Duodenal mucosa (tissue), 2 donors: ENCODE results near the gene MAP3K10.
"Not testable (repeated sequence)": the region's sequence is repeated elsewhere in the genome, so short reads cannot be mapped to it uniquely, and the experiment has no call there.

ENCODE experiments used
- H3K27ac ChIP-seq: one replicate; pipeline ENCODE4 v1.7.0; 2013; ENCODE audit warnings: low read depth, low read length
- H3K27me3 ChIP-seq, 2 donors: one replicate each; pipeline ENCODE4 v1.7.0; 2013; ENCODE audit warnings: low read length in 2 of 2, control low read depth in 1 of 2; ENCODE audit not compliant: insufficient read depth in 2 of 2, control insufficient read depth in 1 of 2
- H3K36me3 ChIP-seq, 2 donors: one replicate each; pipeline ENCODE4 v1.7.0; 2013; ENCODE audit warnings: low read length in 2 of 2, control low read depth in 1 of 2; ENCODE audit not compliant: insufficient read depth in 2 of 2, control insufficient read depth in 1 of 2
- H3K4me1 ChIP-seq, 2 donors: one replicate each; pipeline ENCODE4 v1.7.0; 2013; ENCODE audit warnings: low read length in 2 of 2, control low read depth in 1 of 2; ENCODE audit not compliant: insufficient read depth in 2 of 2, control insufficient read depth in 1 of 2
- H3K4me3 ChIP-seq, 2 donors: one replicate each; pipeline ENCODE4 v1.7.0; 2013; ENCODE audit warnings: low read length in 2 of 2, low read depth in 1 of 2
- H3K9ac ChIP-seq, 2 donors: one replicate each; pipeline ENCODE4 v1.7.0; 2013; ENCODE audit warnings: low read length in 2 of 2, low read depth in 1 of 2
- H3K9me3 ChIP-seq, 2 donors: one replicate each; pipeline ENCODE4 v1.7.0; 2013; ENCODE audit warnings: low read length in 2 of 2, control low read depth in 1 of 2; ENCODE audit not compliant: control insufficient read depth in 1 of 2

The MAP3K10 gene

DNA sequence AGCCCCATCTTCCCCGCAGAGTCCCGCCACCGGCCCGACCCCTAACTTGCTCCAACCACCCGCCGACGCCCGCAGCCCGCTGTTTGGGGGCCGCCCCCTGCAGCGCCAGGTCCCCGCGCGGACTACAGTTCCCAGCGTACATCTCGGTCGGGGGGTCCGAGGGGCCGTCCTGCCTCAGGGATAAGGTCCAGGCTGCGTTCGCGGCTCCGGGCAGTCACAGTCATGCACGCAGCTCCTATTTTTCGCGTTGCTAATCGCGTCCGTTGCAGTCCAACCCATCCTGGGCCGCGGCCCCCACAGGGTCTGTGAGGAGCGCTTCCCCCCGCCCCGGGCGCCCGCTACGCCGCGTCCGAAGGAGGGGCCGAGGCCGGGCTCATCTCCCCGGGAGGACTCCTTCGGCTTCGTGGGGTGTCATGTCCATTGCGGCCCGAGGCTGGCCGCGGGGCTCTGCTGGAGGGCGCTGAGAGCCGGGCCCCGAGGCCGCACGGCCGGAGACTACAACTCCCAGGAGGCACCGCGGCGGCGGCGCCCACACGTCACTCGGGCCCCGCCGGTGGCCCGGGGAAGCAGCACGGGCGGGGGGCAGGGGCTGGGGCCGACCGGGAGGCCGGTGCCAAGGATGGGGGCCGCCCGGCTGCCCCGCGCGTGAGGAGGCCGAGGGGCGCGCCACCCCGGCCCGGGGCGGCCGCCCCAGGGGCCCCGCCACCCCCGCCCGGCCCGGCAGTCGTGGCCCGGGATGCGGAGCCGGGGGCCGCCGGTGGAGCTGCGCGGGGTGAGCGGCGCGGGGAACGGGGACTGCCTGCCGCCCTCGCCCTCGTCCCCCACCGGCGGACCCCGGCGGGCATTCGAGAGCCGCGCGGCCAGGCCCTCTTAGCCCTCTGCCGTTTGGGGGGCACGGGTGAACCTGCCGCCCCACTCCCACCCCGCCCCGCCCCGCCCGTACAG lies at the start of gene MAP3K10:
Gene MAP3K10, plus strand, starts transcription at position 536 of the 945 bp plus-strand sequence. CDS start 606 bp downstream, outside the sequence.
- Histone ChIP-seq H3K4me1 (peaks cover 10 to 11% of the 10 kb centered on the region in 2 donors), H3K27ac (peak within 1 kb of the TSS; percentile 91), H3K27me3 (no peaks in the 10 kb centered on the region), H3K9ac (peak within 1 kb of the TSS; percentile 78 to 82), H3K36me3 (no peaks in the 10 kb centered on the region), H3K9me3 (no peaks in the 10 kb centered on the region), H3K4me3 (peak within 1 kb of the TSS; percentile 88 to 91)

GRCh38 chr19:40141551-40141950 lies 49.7 kb upstream of the MAP3K10 start:
- Histone ChIP-seq H3K4me3 (no peak overlapping the region), H3K27me3 (no peaks in the 10 kb centered on the region), H3K9me3 (no peaks in the 10 kb centered on the region), H3K4me1 (no peaks in the 10 kb centered on the region), H3K36me3 (no peaks in the 10 kb centered on the region), H3K9ac (no peak overlapping the region), H3K27ac (no peak overlapping the region)

DNA sequence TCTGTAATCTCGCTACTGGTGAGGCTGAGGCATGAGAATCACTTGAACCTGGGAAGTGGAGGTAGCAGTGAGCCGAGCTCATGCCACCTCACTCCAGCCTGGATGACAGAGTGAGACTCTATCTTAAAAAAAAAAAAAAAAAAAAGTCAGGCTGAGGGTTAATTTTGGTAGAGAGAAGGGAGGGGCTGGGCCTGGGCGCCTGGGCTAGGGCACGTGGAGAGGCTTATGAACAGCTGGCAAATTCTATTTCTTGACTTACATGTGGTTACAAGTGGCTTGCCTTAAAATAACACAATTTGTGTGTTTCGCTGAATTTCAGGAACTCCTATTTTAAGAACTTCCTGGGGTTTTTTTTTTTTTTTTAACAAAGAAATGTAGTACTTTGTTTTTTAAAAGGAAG lies 47.6 kb upstream of the MAP3K10 start:
- Histone ChIP-seq H3K27ac (no peak overlapping the region), H3K4me1 (peaks cover 4 to 10% of the 10 kb centered on the region in 2 donors), H3K36me3 (no peaks in the 10 kb centered on the region), H3K9me3 (no peaks in the 10 kb centered on the region), H3K9ac (no peak overlapping the region), H3K27me3 (no peaks in the 10 kb centered on the region), H3K4me3 (no peak overlapping the region)

DNA sequence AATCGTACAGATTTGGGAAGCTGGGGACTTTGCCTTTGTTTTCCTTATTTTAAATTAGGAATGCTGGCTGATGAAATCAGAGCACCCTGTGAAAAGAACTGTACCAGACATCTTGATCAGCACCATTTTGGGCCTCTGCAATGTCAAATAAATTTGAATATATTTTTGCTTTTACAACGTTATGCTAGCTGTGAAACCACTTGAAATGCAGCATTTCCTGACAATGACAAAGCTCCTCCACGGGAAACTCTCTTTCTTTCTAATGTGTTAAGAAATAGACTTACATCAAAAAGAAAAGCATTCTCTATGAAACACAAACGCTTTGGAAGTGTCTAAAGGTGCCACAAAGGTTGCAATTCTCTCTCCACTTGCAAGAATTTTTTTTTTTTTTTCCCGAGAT lies 47.1 kb upstream of the MAP3K10 start:
- Histone ChIP-seq H3K9ac (no peak overlapping the region), H3K27ac (no peak overlapping the region), H3K4me1 (peaks cover 4 to 10% of the 10 kb centered on the region in 2 donors), H3K27me3 (no peaks in the 10 kb centered on the region), H3K4me3 (no peak overlapping the region), H3K36me3 (no peaks in the 10 kb centered on the region), H3K9me3 (no peaks in the 10 kb centered on the region)

DNA sequence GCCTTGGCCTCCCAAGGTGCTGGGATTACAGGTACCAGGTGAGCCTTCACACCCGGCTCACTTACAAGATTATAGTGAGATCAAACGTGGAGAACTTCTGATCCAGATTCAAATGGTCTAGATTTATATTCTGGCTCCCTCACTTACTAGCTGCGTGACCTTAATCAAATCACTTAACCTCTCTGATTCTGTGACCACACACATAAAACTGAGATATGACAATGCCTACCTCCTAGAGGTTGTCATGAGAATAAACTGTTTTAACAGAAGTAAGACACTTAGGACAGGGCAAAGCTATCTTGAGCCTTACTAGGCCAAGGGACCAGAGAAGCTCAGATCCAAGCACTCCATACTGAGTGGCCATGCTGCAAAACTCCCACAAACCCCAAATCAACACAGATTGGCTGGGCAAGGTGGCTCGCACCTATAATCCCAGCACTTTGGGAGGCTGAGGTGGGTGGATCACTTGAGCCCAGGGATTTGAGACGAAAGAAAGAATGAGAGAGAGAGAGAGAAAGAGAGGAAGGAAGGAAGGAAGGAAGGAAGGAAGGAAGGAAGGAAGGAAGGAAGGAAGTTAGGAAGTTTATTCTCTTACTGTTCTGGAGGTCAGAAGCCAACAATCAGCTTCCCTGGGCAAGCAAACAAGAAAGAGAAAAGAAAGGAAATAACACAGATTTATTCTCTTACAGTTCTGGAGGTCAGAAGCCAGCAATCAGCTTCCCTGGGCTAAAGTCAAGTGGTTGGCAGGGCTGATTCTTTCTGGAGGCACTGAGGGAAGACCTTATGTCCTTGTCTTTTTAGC lies 46.1 kb upstream of the MAP3K10 start:
- H3K4me3 ChIP-seq = no peak overlapping the region
- H3K9me3 ChIP-seq = no peaks in the 10 kb centered on the region
- H3K4me1 ChIP-seq = peaks cover 4 to 10% of the 10 kb centered on the region in 2 donors
- no peaks in the 10 kb centered on the region for H3K27me3 ChIP-seq
- H3K9ac ChIP-seq = no peak overlapping the region
- H3K27ac ChIP-seq = no peak overlapping the region
- no peaks in the 10 kb centered on the region for H3K36me3 ChIP-seq

- not testable (repeated sequence) for H3K36me3 ChIP-seq, H3K4me1 ChIP-seq, H3K27ac ChIP-seq, H3K9me3 ChIP-seq, H3K9ac ChIP-seq, H3K4me3 ChIP-seq, H3K27me3 ChIP-seq
Measured at GRCh38 chr19:40145749-40146029, 45.5 kb upstream of the MAP3K10 start.

- Histone ChIP-seq H3K36me3 (no peaks in the 10 kb centered on the region), H3K27ac (no peak overlapping the region), H3K4me3 (peak overlapping the region; percentile 7), H3K4me1 (peaks cover 4 to 10% of the 10 kb centered on the region in 2 donors), H3K27me3 (no peaks in the 10 kb centered on the region), H3K9ac (no peak overlapping the region), H3K9me3 (no peaks in the 10 kb centered on the region)
Measured at GRCh38 chr19:40147338-40147692, 43.9 kb upstream of the MAP3K10 start.

DNA sequence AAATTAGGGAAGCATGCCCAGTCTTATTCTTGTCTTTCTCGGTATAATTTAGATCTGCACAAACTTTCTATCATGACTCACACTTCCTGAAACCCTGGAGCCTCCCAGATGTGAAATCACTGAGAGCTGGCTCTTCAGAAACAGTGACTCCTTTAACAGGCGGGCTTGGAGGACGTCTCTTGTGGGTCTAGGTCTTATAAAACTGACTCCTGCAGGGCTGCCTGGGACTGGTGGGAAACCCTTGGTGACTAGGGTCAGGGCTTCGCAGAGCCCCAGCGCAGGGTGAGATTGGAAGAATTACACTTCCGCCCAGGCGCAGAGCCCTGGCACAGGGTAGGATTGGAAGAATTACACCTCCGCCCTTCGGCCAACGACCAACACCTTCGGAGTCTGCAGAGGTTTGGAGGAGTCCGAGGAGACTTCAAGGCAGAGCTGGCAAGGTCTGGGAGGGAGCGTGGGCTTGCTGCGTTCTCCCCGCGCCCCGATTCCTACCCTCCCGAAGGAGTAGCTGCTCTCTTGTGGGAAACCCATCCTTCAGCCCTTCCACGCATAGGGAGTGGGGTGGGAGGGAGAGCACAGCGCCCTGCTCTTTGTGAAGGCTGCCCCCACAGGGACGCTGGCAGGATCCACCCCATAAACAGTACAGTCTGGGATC lies 43.4 kb upstream of the MAP3K10 start:
- Histone ChIP-seq H3K27ac (no peak overlapping the region), H3K36me3 (no peaks in the 10 kb centered on the region), H3K4me3 (peak overlapping the region; percentile 7 to 32), H3K27me3 (no peaks in the 10 kb centered on the region), H3K9ac (no peak overlapping the region), H3K9me3 (no peaks in the 10 kb centered on the region), H3K4me1 (peaks cover 4 to 10% of the 10 kb centered on the region in 2 donors)

DNA sequence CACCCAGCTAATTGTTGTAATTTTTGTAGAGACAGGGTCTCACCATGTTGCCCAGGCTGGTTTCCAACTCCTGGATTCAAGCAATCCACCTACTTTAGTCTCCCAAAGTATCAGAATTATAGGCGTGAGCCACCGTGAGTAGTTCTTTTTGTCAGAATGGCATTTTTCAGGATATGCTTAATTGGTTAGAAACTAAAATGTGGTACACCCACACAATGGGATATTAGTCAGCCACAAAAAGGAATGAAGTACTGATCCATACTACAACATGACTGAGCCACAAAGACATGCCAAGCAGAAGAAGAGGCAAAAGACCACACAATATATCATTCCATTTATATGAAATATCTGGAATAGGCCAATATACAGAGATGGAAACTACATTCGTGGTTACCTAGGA lies 41.7 kb upstream of the MAP3K10 start:
- H3K9me3 ChIP-seq = no peaks in the 10 kb centered on the region
- no peak overlapping the region for H3K4me3 ChIP-seq
- no peak overlapping the region for H3K27ac ChIP-seq
- H3K27me3 ChIP-seq = no peaks in the 10 kb centered on the region
- no peaks in the 10 kb centered on the region for H3K36me3 ChIP-seq
- no peak overlapping the region for H3K9ac ChIP-seq
- peaks cover 4 to 10% of the 10 kb centered on the region in 2 donors for H3K4me1 ChIP-seq

- H3K4me1 ChIP-seq = peaks cover 4 to 10% of the 10 kb centered on the region in 2 donors
- no peaks in the 10 kb centered on the region for H3K27me3 ChIP-seq
- H3K9me3 ChIP-seq = no peaks in the 10 kb centered on the region
- no peak overlapping the region for H3K4me3 ChIP-seq
- H3K27ac ChIP-seq = no peak overlapping the region
- H3K9ac ChIP-seq = no peak overlapping the region
- no peaks in the 10 kb centered on the region for H3K36me3 ChIP-seq
Measured at GRCh38 chr19:40150170-40150569, 41.1 kb upstream of the MAP3K10 start.
